Stimulated activated naive CD8-positive, alpha-beta T cell treated with anti-CD3 and anti-CD28 coated beads, Interleukin-15, amount 100 ng/mL, for 72 hours (primary cell): Measurements from ENCODE around the gene ZNF428.
"Not testable (repeated sequence)": the region's sequence is repeated elsewhere in the genome, so short reads cannot be mapped to it uniquely, and the experiment has no call there.

ENCODE experiments used
- ATAC-seq: fragments of 150-1000 bp; cut with Tn5 transposase; 2 replicates; pipeline ENCODE4 v1.10.0; 2021; ENCODE audit warnings: mild to moderate bottlenecking, moderate library complexity
- DNase-seq, 2 donors: peaks; one replicate each; pipeline ENCODE4 v3.0.0; 2021 to 2022
- H3K27ac Mint-ChIP-seq, 2 donors: one replicate each; pipeline ENCODE4 v1.8.0; 2022; ENCODE audit warnings: mild to moderate bottlenecking in 2 of 2, mixed read lengths in 2 of 2, moderate library complexity in 2 of 2
- H3K27me3 Mint-ChIP-seq: one replicate; pipeline ENCODE4 v1.8.0; 2022; ENCODE audit warnings: mixed read lengths
- H3K4me1 Mint-ChIP-seq: one replicate; pipeline ENCODE4 v1.8.0; 2022; ENCODE audit warnings: mild to moderate bottlenecking, mixed read lengths
- H3K4me3 Mint-ChIP-seq, 2 donors: one replicate each; pipeline ENCODE4 v1.8.0; 2022; ENCODE audit warnings: mild to moderate bottlenecking in 2 of 2, mixed read lengths in 2 of 2, moderate library complexity in 1 of 2
- H3K9me3 Mint-ChIP-seq, 2 donors: one replicate each; pipeline ENCODE4 v1.8.0; 2022; ENCODE audit warnings: mixed read lengths in 2 of 2

ZNF428 gene

GRCh38 chr19:43649514-43649913 lies 30.1 kb upstream of the ZNF428 start:
- no peaks in the 10 kb centered on the region for H3K27me3 Mint-ChIP-seq
- peak overlapping the region in 1 of 2 donors; percentile 55 for H3K27ac Mint-ChIP-seq
- no peaks in the 10 kb centered on the region for H3K9me3 Mint-ChIP-seq
- H3K4me1 Mint-ChIP-seq, result peaks cover 6% of the 10 kb centered on the region
- H3K4me3 Mint-ChIP-seq, result no peak overlapping the region
- no peak for DNase-seq
- no peak for ATAC-seq

- no peak overlapping the region for H3K27ac Mint-ChIP-seq
- H3K4me1 Mint-ChIP-seq, result peaks cover 6% of the 10 kb centered on the region
- no peaks in the 10 kb centered on the region for H3K27me3 Mint-ChIP-seq
- no peaks in the 10 kb centered on the region for H3K9me3 Mint-ChIP-seq
- H3K4me3 Mint-ChIP-seq, result no peak overlapping the region
- DNase-seq (no peak), ATAC-seq (no peak)
These were observed 29.2 kb upstream of the ZNF428 start for GRCh38 chr19:43648633-43649032.

GRCh38 chr19:43644181-43644580 lies 24.8 kb upstream of the ZNF428 start:
- no peaks in the 10 kb centered on the region for H3K9me3 Mint-ChIP-seq
- peaks cover 11% of the 10 kb centered on the region for H3K4me1 Mint-ChIP-seq
- H3K27ac Mint-ChIP-seq, result no peak overlapping the region
- ATAC-seq, result no peak
- no peak overlapping the region for H3K4me3 Mint-ChIP-seq
- no peak for DNase-seq
- peaks cover 25% of the 10 kb centered on the region for H3K27me3 Mint-ChIP-seq

- Mint-ChIP-seq H3K27me3 (peaks cover 34% of the 10 kb centered on the region), H3K27ac (no peak overlapping the region), H3K4me1 (peaks cover 20% of the 10 kb centered on the region), H3K4me3 (no peak overlapping the region), H3K9me3 (no peaks in the 10 kb centered on the region)
- no peak for ATAC-seq
- DNase-seq, result no peak
These were observed 23.9 kb upstream of the ZNF428 start for GRCh38 chr19:43643326-43643725.

- ATAC-seq, result no peak
- no peak for DNase-seq
- H3K27ac Mint-ChIP-seq, result no peak overlapping the region
- no peak overlapping the region for H3K4me3 Mint-ChIP-seq
- H3K9me3 Mint-ChIP-seq, result no peaks in the 10 kb centered on the region
- H3K4me1 Mint-ChIP-seq, result peaks cover 20% of the 10 kb centered on the region
- H3K27me3 Mint-ChIP-seq, result peaks cover 41% of the 10 kb centered on the region
These were observed 23.1 kb upstream of the ZNF428 start for GRCh38 chr19:43642531-43642930.

- Mint-ChIP-seq H3K27me3 (peaks cover 53% of the 10 kb centered on the region), H3K9me3 (no peaks in the 10 kb centered on the region), H3K4me1 (peaks cover 20% of the 10 kb centered on the region), H3K4me3 (peak overlapping the region; percentile 47 to 52), H3K27ac (peak overlapping the region in 1 of 2 donors; percentile 31)
- DNase-seq, result no peak
- no peak for ATAC-seq
These were observed 21.9 kb upstream of the ZNF428 start for GRCh38 chr19:43641333-43641732.

- no peaks in the 10 kb centered on the region for H3K9me3 Mint-ChIP-seq
- H3K4me1 Mint-ChIP-seq, result peaks cover 20% of the 10 kb centered on the region
- peaks cover 63% of the 10 kb centered on the region for H3K27me3 Mint-ChIP-seq
- H3K27ac Mint-ChIP-seq, result no peak overlapping the region
- H3K4me3 Mint-ChIP-seq, result peak overlapping the region; percentile 77
- ATAC-seq (no peak), DNase-seq (no peak)
These were observed 21.0 kb upstream of the ZNF428 start for GRCh38 chr19:43640424-43640757.

GRCh38 chr19:43639519-43640423 lies 20.3 kb upstream of the ZNF428 start, which contains the start of gene CADM4:
Gene CADM4 (minus strand): TSS chr19:43639850. CDS start chr19:43639790, 60 bp downstream.
- no peaks in the 10 kb centered on the region for H3K9me3 Mint-ChIP-seq
- H3K4me1 Mint-ChIP-seq, result peaks cover 26% of the 10 kb centered on the region
- peak within 1 kb of the TSS; percentile 77 to 78 for H3K4me3 Mint-ChIP-seq
- peak; percentile 78 for ATAC-seq
- peaks cover 69% of the 10 kb centered on the region for H3K27me3 Mint-ChIP-seq
- peak within 1 kb of the TSS; percentile 22 to 73 for H3K27ac Mint-ChIP-seq
- DNase-seq, result peak; percentile 41 to 42

GRCh38 chr19:43638995-43639518 lies 19.6 kb upstream of the ZNF428 start:
- DNase-seq (no peak), ATAC-seq (peak; percentile 21)
- no peaks in the 10 kb centered on the region for H3K9me3 Mint-ChIP-seq
- peaks cover 71% of the 10 kb centered on the region for H3K27me3 Mint-ChIP-seq
- H3K27ac Mint-ChIP-seq, result peak overlapping the region in 1 of 2 donors; percentile 22
- peaks cover 28% of the 10 kb centered on the region for H3K4me1 Mint-ChIP-seq
- H3K4me3 Mint-ChIP-seq, result peak overlapping the region; percentile 71 to 78

- DNase-seq (no peak), ATAC-seq (no peak)
- Mint-ChIP-seq H3K4me3 (peak overlapping the region; percentile 71 to 78), H3K4me1 (peaks cover 28% of the 10 kb centered on the region), H3K9me3 (no peaks in the 10 kb centered on the region), H3K27ac (no peak overlapping the region), H3K27me3 (peaks cover 71% of the 10 kb centered on the region)
These were observed 19.0 kb upstream of the ZNF428 start for GRCh38 chr19:43638214-43638994.

- Mint-ChIP-seq H3K9me3 (no peaks in the 10 kb centered on the region), H3K27ac (no peak overlapping the region), H3K4me1 (peaks cover 28% of the 10 kb centered on the region), H3K4me3 (no peak overlapping the region), H3K27me3 (peaks cover 64% of the 10 kb centered on the region)
- ATAC-seq, result no peak
- no peak for DNase-seq
These were observed 16.8 kb upstream of the ZNF428 start for GRCh38 chr19:43636121-43636683.

GRCh38 chr19:43635561-43635940 lies 16.1 kb upstream of the ZNF428 start:
- DNase-seq, ATAC-seq, H3K9me3 Mint-ChIP-seq, H3K27ac Mint-ChIP-seq: not testable (repeated sequence)
- peak overlapping the region in 1 of 2 donors; percentile 27 for H3K4me3 Mint-ChIP-seq
- H3K4me1 Mint-ChIP-seq, result peaks cover 25% of the 10 kb centered on the region
- peaks cover 58% of the 10 kb centered on the region for H3K27me3 Mint-ChIP-seq

GRCh38 chr19:43634872-43635560 lies 15.6 kb upstream of the ZNF428 start:
- peaks cover 20% of the 10 kb centered on the region for H3K4me1 Mint-ChIP-seq
- H3K27me3 Mint-ChIP-seq, result peaks cover 52% of the 10 kb centered on the region
- no peaks in the 10 kb centered on the region for H3K9me3 Mint-ChIP-seq
- peak overlapping the region in 1 of 2 donors; percentile 27 for H3K4me3 Mint-ChIP-seq
- no peak for DNase-seq
- ATAC-seq, result no peak
- peak overlapping the region in 1 of 2 donors; percentile 75 for H3K27ac Mint-ChIP-seq

GRCh38 chr19:43634506-43634871 lies 15.1 kb upstream of the ZNF428 start:
- ATAC-seq, result no peak
- Mint-ChIP-seq H3K4me1 (peaks cover 19% of the 10 kb centered on the region), H3K27me3 (peaks cover 49% of the 10 kb centered on the region), H3K9me3 (no peaks in the 10 kb centered on the region), H3K27ac (no peak overlapping the region), H3K4me3 (no peak overlapping the region)
- DNase-seq, result no peak

- no peak overlapping the region for H3K4me3 Mint-ChIP-seq
- H3K9me3 Mint-ChIP-seq, result no peaks in the 10 kb centered on the region
- ATAC-seq, result no peak
- no peak overlapping the region for H3K27ac Mint-ChIP-seq
- peaks cover 16% of the 10 kb centered on the region for H3K4me1 Mint-ChIP-seq
- no peak for DNase-seq
- H3K27me3 Mint-ChIP-seq, result peaks cover 45% of the 10 kb centered on the region
These were observed 14.6 kb upstream of the ZNF428 start for GRCh38 chr19:43634068-43634467.
